ENCODE data around the gene TRNP1. TPM values are rescaled to one million over a fixed set of nuclear protein-coding genes. Genes with fewer than 3 reads are reported as not detected.
A peak's percentile ranks its signal among the peaks of the same experiment; 100 is the strongest.

Gene TRNP1
- polyA plus RNA-seq, 3 donors = 0.55 to 2.8 (median 0.92) TPM

DNA sequence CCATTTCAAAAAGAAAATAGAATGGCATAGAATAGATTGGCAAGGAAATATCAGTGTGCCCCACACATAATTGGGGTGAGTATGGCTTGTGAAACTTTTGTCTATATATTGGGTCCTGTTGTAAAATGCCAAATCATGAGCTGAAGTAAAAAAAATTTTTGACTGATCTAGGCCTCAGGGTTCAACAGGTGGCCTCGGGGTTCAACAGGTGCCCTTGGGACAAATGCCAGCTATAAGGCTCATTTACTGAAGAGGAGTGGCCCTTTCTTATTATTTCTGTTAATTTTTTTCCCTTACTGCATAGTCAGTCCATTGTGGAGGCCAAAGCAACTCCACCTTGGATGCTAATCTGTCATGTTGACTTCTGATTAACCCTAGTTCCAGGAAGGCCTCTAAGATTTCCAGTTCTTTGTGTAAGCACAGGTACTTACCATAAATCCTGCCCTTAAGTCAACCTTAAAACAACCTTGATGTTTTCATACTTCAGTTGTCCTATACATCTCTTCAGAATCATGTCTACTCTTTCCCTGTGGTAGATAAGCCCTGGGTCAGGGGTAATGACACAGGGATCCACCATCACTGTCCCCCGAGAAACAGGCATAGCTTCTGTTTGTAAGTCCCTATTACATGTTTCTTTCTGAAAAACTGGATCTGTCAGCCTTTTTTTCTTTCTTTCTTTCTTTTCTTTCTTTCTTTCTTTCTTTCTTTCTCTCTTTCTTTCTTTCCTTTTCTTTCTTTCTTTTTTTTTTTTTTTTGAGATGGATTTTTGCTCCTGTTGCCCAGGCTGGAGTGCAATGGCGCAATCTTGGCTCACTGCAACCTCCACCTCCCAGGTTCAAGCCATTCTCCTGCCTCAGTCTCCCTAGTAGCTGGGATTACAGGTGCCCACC is 16.6 kb upstream of the TRNP1 start:
- 80% methylated on average over 1 of the region's 3 CpGs for WGBS (ENCODE audit: insufficient coverage)
- H3K4me3 Mint-ChIP-seq = no peak overlapping the region
- Histone ChIP-seq H3K27me3 (ENCODE audit: control insufficient read depth in 2 of 2, insufficient read depth in 2 of 2, low read length in 2 of 2) (no peaks in the 10 kb centered on the region), H2AFZ (ENCODE audit: insufficient read depth, low read depth, low read length, poor library complexity, severe bottlenecking) (no peak overlapping the region), H3K9me3 (replicated peaks in 1 of 2; ENCODE audit: control insufficient read depth in 1 of 2, insufficient read depth in 1 of 2, low read length in 2 of 2) (no peaks in the 10 kb centered on the region), H3K27ac (ENCODE audit: low read depth in 1 of 2, low read length in 2 of 2) (no peak overlapping the region), H3K4me2 (replicated peaks; ENCODE audit: extremely low read depth, low read length, poor library complexity, severe bottlenecking) (no peak overlapping the region), H3K79me2 (ENCODE audit: insufficient read depth, low read length) (no peaks in the 10 kb centered on the region), H3K4me3 (replicated peaks in 1 of 3; ENCODE audit: low read depth in 2 of 3, low read length in 3 of 3) (no peak overlapping the region), H3K4me1 (ENCODE audit: control insufficient read depth in 1 of 2, insufficient read depth in 2 of 2, low read length in 2 of 2) (no peaks in the 10 kb centered on the region), H4K20me1 (ENCODE audit: insufficient read depth, low read length) (no peaks in the 10 kb centered on the region), H3K9ac (ENCODE audit: insufficient read depth, low read length, poor library complexity, severe bottlenecking) (no peak overlapping the region), H3K36me3 (replicated peaks in 1 of 2; ENCODE audit: control insufficient read depth in 1 of 2, insufficient read depth in 2 of 2, low read length in 2 of 2) (no peaks in the 10 kb centered on the region)
- H3K27ac Mint-ChIP-seq = peak overlapping the region in 1 of 7 donors; percentile 63
- DNase-seq = no peak
- peaks cover 2% of the 10 kb centered on the region for H3K4me1 Mint-ChIP-seq
- H3K36me3 Mint-ChIP-seq = no peaks in the 10 kb centered on the region
- no peak for TF ChIP-seq CTCF (IDR thresholded peaks at IDR 0.05)
- intact Hi-C loops (cut with micrococcal nuclease) = loop anchor here in 1 of 2 donors (10.0 kb wide), 1 partner anchor 108 kb away; no protein-coding TSS in a partner anchor
- peaks cover 5 to 7% (median 7%) of the 10 kb centered on the region in 3 donors for H3K27me3 Mint-ChIP-seq (ENCODE audit: low read depth in 3 of 3)
- peaks cover 0 to 1% (median 0%) of the 10 kb centered on the region in 7 donors for H3K9me3 Mint-ChIP-seq

GRCh38 chr1:26978901-26979300 is 14.6 kb upstream of the TRNP1 start:
- H4K20me1 ChIP-seq (ENCODE audit: insufficient read depth, low read length) = no peaks in the 10 kb centered on the region
- H3K36me3 ChIP-seq (replicated peaks in 1 of 2; ENCODE audit: control insufficient read depth in 1 of 2, insufficient read depth in 2 of 2, low read length in 2 of 2) = no peaks in the 10 kb centered on the region
- H3K4me1 ChIP-seq (ENCODE audit: control insufficient read depth in 1 of 2, insufficient read depth in 2 of 2, low read length in 2 of 2) = no peaks in the 10 kb centered on the region
- peaks cover 4% of the 10 kb centered on the region in 2 donors for H3K27me3 ChIP-seq (ENCODE audit: control insufficient read depth in 2 of 2, insufficient read depth in 2 of 2, low read length in 2 of 2)
- Mint-ChIP-seq H3K27ac (no peak overlapping the region), H3K4me1 (peaks cover 2% of the 10 kb centered on the region), H3K4me3 (no peak overlapping the region), H3K9me3 (peaks cover 0 to 1% (median 0%) of the 10 kb centered on the region in 7 donors), H3K36me3 (no peaks in the 10 kb centered on the region), H3K27me3 (ENCODE audit: low read depth in 3 of 3) (peaks cover 10% of the 10 kb centered on the region in 3 donors)
- H3K4me2 ChIP-seq (replicated peaks; ENCODE audit: extremely low read depth, low read length, poor library complexity, severe bottlenecking) = no peak overlapping the region
- H3K9ac ChIP-seq (ENCODE audit: insufficient read depth, low read length, poor library complexity, severe bottlenecking) = no peak overlapping the region
- no peak for DNase-seq
- intact Hi-C loops (cut with micrococcal nuclease) = loop anchor here in 1 of 2 donors (10.0 kb wide), 1 partner anchor 106 kb away; no protein-coding TSS in a partner anchor
- no peak overlapping the region for H3K4me3 ChIP-seq (replicated peaks in 1 of 3; ENCODE audit: low read depth in 2 of 3, low read length in 3 of 3)
- no CpG with 5 or more reads among the region's 2 CpGs for WGBS (ENCODE audit: insufficient coverage)
- H3K9me3 ChIP-seq (replicated peaks in 1 of 2; ENCODE audit: control insufficient read depth in 1 of 2, insufficient read depth in 1 of 2, low read length in 2 of 2) = no peaks in the 10 kb centered on the region
- H3K79me2 ChIP-seq (ENCODE audit: insufficient read depth, low read length) = no peaks in the 10 kb centered on the region
- H3K27ac ChIP-seq (ENCODE audit: low read depth in 1 of 2, low read length in 2 of 2) = no peak overlapping the region
- TF ChIP-seq CTCF (IDR thresholded peaks at IDR 0.05) = no peak
- no peak overlapping the region for H2AFZ ChIP-seq (ENCODE audit: insufficient read depth, low read depth, low read length, poor library complexity, severe bottlenecking)
